ENCODE measurements around the gene VDR.
A peak's percentile ranks its signal among the peaks of the same experiment; 100 is the strongest.
"Not testable (repeated sequence)": the region's sequence is repeated elsewhere in the genome, so short reads cannot be mapped to it uniquely, and the experiment has no call there.

VDR gene

DNA sequence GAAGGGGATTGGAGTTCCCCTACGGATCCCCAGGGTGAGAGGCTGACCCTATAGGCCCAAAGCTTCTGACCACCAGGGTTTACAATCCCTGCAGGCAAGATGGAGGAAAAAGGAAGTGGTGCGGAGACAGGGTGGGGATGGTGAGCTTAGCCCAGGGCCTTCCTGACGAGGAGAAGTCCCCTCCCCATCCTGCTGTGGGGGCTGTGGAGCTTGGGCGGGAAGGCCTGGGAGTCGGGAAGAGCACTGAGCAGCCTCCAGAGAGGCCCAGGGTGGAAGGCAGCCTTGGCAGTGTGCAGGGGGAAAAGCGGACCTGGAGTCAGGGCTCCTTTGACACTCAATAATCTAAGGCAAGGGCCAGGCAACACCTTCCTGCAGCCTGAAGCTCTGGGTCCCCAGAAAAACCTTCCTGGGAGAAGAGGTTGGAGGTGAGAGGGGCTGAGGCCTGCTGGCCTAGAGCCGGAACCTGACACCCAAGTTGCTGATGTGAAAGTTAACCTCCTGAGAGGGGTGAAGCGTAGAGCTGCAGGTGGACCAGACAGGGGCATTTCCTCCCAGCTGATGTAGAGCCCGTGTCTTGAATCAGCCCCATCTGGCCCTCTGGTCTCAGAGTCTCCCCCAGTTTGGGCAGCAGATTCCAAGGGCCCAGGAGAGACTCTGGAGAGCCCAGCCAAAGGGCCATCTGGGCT lies 91.1 kb downstream of the VDR start:
- DNase-seq (ENCODE audit: insufficient read length, low spot score) (peak; percentile 47), FAIRE-seq (no peak)
- no peak for TF ChIP-seq POLR2A (IDR thresholded peaks at IDR 0.05; ENCODE audit: low read depth, low read length)

DNA sequence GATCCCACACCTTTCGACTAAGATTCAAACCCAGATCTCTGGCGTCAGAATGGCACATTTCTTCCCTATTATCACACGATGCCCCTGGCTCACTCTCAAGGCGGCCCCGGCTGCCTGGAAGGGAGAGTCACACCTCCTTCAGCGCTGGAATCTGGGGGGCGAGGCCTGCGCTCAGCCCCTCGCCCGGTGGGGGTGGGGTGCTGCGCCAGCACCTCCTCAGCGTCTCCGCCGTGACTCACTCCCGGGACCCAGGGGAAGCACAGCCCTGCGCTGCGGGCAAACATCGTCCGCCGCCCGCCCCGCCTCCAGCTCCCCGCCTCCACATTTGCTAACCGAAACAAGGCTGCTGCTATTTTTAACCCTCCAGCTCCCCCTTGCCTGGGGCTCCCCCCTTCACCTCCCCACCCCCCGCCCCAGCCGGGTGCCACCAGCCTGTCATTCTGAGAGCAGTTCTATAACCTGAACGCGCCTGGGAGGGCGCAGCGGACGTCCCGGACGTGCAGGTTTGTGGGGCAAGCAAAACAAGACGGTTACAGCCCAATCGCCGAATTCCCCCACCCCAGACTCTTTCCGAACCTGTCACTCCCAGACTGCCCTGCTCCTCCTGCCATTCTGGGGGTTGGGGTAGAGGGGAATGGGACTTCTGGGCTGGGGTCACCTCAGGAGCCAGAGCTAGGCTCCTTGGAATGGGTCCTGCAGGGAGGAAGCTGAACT lies 91.8 kb downstream of the VDR start:
- FAIRE-seq (no peak), DNase-seq (ENCODE audit: insufficient read length, low spot score) (peak; percentile 90)
- no peak for TF ChIP-seq POLR2A (IDR thresholded peaks at IDR 0.05; ENCODE audit: low read depth, low read length)

DNA sequence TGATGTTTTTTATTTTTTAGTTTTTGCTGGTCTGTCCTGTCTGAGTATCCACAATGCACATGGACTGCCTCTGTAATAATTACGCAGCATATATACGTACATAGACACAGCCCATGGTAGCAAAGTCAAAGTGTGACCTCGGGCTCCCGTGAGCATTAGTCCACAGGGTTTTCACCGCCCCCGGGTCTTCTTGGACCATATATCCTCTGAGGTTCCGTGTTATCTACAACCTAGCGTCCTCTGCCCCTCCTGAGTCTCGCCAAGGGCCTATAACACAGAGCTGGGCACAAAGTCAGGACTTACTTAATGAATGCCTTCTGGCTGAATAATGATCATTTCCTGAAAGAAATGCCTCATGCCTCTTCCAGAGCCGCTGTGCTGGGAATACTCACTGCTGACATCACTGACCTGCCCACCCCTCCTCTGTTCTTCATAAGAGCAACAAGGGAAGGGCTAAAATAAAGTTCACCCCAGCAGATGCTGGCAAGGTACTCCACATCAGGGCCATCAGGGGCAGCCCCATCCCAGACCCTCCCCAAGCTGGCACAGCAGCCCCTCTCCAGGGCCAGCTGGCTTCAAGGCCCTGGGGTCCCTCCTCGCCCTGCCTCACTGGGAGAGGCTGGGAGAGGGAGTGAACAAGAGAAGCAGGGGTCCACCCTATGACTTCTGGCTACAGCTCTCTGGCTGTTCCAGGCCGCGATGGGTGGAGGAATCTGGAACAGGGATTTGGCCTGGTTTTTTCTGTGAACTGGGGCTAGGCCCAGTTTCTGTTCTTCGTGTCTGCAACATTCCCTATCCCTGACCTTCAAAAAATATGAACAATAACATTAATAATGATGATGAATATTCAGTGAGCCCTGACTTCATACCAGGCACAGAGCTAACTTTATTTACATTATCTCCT lies 93.0 kb downstream of the VDR start:
- no peak for FAIRE-seq

DNA sequence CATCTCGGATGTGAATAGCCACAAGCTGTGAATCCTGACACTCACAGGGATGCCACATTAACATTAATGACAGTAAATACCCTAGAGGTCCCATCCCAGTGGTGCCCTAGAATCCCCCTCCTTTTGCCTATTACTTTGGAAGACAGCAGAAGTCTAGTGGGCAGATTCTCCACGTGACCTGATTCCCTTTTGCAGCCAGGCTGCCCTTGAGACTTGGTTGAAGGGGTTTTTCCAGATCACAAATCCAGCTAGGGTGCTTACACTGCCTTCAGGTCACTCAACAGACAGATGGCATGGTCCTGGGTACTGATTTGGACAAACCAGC lies 93.8 kb downstream of the VDR start:
- TF ChIP-seq POLR2A (IDR thresholded peaks at IDR 0.05; ENCODE audit: low read depth, low read length) = no peak
- no peak for DNase-seq (ENCODE audit: insufficient read length, low spot score)
- FAIRE-seq = no peak

More for the DNA sequence above, 93.0 kb downstream of the VDR start:
- no peak for TF ChIP-seq POLR2A (IDR thresholded peaks at IDR 0.05; ENCODE audit: low read depth, low read length)
- peak; percentile 41 for DNase-seq (ENCODE audit: insufficient read length, low spot score)

DNA sequence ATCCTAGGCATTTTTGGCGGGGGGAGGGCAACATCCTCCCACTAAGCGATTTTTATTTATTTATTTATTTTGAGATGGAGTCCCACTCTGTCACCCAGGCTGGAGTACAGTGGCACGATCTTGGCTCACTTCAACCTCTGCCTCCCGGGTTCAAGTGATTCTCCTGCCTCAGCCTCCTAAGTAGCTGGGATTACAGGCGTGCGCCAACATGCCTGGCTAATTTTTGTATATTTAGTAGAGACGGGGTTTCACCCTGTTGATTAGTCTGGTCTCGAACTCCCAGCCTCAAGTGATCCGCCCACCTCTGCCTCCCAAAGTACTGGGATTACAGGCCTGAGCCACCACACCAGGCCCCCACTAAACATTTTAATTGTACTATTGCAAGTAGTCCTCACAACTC lies 95.3 kb downstream of the VDR start:
- not testable (repeated sequence) for DNase-seq (ENCODE audit: insufficient read length, low spot score); FAIRE-seq

DNA sequence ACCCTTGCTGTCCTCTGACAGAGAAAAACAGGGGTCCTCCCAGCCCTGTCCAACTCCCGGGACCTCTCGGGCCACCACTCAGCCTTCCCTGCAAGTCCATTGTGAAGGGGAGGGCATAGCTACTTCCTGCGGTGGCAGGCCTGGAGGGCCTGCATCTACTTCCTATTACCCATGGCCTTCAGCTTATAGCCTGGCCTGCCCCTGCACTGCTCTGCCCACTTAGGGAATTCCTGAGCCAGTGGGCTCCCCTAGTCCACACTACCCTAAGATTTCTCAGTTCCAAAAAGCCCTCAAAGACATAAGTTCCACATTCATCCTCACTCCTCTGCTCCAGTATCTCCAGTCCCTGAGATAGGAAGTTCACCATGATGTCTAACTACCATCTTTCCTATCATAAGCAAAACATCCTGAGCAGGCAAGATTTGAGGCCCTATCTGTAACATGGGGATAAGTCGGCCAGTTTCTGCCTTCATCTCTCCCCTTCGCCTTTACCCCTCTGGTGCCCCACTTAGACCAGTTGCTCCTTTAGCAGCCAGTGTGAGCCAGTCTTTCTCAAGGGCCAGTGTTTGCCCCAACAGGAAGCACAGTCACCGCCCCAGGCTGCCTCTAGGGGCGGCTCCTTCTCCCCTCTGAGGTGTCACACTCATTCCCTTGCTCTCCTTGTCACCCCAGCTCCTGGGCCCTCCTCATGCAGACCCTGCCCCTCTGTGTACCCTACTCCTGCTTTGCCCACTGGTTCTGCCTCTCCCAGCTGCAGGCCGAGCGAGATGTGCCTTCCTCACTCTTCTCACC lies 96.0 kb downstream of the VDR start:
- no peak for TF ChIP-seq POLR2A (IDR thresholded peaks at IDR 0.05; ENCODE audit: low read depth, low read length)
- FAIRE-seq (no peak), DNase-seq (ENCODE audit: insufficient read length, low spot score) (peak; percentile 75)

DNA sequence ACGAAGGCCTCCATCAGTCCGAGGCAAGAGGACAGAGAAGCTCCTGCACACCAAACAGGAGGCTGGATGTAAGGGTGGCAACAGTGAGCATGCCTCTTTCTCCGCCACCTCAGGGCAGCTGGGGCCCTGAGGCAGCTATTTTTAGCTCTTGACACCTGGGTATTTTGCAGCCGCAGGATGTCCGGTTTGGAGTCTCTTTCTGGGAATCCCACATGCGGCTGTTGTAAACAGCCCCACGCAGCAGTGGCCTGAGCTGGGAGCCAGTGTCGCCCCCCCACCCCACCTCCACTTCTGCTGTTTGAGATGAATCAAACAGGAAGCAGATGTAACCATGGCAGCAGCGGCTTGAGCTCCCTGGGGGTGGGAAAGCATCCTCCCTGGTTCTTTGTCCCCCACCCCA lies 96.7 kb downstream of the VDR start:
- DNase-seq (ENCODE audit: insufficient read length, low spot score) = no peak

DNA sequence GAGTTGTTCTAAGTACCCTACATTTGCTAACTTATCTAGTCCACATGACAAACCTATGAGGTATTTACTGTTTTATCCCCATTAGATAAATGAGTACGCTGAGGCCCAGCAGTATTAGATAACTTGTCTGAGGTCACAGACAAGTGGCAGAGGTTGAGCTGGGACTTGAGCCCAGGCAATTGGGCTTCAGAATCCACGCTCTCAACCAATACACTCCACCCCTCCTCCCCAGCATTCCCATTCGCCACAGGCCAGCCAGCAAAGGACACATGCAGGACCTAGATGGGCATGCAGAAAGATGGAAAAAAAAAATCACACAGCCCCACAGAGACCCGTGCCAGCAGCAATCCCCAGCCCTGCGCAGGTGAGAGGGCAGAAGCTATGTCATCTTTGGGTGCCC lies 97.5 kb downstream of the VDR start:
- TF ChIP-seq POLR2A (IDR thresholded peaks at IDR 0.05; ENCODE audit: low read depth, low read length) = no peak
- FAIRE-seq (no peak), DNase-seq (ENCODE audit: insufficient read length, low spot score) (no peak)

More for the DNA sequence above, 96.7 kb downstream of the VDR start:
- TF ChIP-seq POLR2A (IDR thresholded peaks at IDR 0.05; ENCODE audit: low read depth, low read length) = no peak
- no peak for FAIRE-seq

DNA sequence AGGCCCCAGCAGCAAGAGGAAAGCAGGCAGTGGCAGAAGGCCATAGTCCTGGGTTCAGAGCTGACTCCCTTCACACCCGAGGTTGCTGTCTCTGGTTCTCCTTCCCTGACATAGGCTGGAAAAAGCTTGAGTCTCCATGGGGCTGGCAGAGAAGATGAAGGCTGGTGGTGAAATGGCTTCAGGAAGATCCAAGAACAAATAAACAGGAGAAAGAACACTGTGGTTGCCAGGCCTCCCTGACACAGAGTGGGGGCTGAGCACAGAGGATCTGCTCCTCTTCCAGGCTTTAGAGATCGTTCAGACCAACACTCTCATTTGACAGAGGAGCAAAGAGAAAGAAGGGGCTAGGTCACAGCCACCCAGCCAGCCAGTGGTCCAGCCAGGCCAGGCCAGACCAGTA lies 99.4 kb downstream of the VDR start:
- TF ChIP-seq POLR2A (IDR thresholded peaks at IDR 0.05; ENCODE audit: low read depth, low read length) = no peak
- no peak for DNase-seq (ENCODE audit: insufficient read length, low spot score)
- FAIRE-seq = no peak

DNA sequence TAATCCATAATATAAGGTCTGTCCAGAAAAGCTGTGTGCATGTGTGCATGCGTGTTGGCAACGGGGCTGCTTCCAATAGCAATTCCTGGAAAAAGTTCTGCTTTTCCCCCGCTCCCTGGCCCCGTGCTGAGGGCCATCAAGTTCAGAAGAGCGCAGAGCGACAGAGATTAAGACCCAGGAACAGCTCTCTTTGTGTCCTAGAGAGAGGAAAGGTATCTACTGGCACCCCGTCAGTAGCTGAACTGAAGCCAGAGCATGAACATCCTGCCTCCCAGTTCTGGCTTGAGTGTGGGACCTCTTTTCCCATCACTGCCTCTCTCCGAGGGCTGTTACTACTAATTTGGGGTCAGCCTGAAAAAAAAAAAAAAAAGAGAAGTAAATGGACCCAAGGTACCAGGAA lies 100.6 kb downstream of the VDR start:
- no peak for DNase-seq (ENCODE audit: insufficient read length, low spot score)
- TF ChIP-seq POLR2A (IDR thresholded peaks at IDR 0.05; ENCODE audit: low read depth, low read length) = no peak
- FAIRE-seq = no peak

DNA sequence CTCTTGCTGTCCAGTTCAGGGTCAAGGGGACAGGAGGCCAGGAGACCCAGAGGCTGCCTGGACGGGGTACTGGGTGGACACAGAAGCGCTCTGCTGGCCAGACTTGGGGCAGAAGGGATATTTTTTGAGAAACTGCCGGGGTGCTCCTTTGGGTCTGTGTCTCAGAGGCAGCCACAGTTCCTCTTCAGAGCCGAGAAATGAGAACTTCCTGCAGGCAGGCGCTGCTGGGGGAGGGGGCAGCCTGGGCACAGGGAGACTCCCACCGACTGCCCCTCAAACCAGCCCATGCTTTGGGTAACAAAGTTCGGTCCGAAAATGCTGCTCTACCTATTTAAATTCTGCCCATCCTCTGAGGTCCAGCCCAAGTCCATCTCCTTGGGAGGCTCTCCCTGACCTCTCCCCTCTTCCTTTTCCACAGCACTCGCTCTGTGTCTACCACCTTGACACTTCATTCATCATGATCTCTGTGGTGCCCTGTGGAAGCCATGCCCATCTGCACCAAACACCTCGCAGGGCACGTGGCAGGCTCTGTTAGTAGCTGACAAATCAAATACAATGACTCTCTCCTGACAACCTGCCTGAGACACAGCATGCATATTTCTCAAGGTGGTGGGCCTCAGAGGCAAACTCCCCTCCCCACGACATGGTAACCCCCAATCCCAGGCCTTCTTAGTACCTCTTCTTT lies 101.5 kb downstream of the VDR start:
- no peak for TF ChIP-seq POLR2A (IDR thresholded peaks at IDR 0.05; ENCODE audit: low read depth, low read length)
- FAIRE-seq = no peak
- no peak for DNase-seq (ENCODE audit: insufficient read length, low spot score)

DNA sequence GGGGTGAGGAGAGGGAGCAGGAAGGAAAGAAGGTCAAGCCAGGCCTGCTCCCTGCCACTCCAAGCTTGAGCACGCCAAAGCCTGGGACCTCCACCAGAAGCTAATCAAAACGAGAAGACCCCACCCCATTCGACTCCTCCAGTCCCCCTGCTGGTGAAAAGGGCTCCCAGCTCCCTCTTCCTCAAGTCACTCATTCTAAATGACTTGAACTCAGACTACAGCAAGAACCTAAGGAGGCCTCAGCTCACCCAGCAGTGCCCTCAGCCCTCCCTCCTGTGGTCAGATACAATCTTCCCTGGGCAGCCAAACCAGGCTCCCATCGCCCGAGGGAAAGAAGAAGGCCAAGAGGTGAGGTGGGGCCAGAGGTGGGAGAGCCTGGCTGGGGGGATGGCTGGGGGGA lies 102.5 kb downstream of the VDR start:
- FAIRE-seq (no peak), DNase-seq (ENCODE audit: insufficient read length, low spot score) (no peak)
- no peak for TF ChIP-seq POLR2A (IDR thresholded peaks at IDR 0.05; ENCODE audit: low read depth, low read length)

DNA sequence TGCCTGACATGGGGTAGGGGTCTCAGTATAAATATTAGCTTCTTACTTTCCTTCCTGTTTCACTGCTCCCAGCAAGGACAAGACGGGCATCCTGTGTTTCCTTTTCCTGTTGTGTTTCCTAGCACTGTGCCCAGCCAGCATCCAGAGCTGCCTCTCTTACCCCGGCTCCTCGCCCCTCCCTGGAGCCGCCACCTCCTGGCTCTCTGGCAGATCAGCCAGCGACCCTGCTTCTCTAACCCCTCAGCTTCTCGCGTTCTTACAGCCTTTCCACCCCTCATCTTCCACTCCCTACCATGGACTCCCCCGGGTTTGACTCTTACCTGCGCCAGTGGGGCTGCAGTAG lies 102.9 kb downstream of the VDR start:
- DNase-seq (ENCODE audit: insufficient read length, low spot score) (no peak), FAIRE-seq (no peak)
- TF ChIP-seq POLR2A (IDR thresholded peaks at IDR 0.05; ENCODE audit: low read depth, low read length) = no peak

Data from H54 (cell line).